GM21528 (cell line): ENCODE measurements around the gene PACRG.

ENCODE experiments used
- ATAC-seq: cut with Tn5 transposase; IDR thresholded peaks from one replicate; pipeline ENCODE4 v1.9.1; 2021; ENCODE audit warnings: mild to moderate bottlenecking, moderate library complexity; ENCODE audit not compliant: unreplicated experiment, low FRiP score

Gene PACRG

GRCh38 chr6:163320402-163320801, 592.6 kb downstream of the PACRG start:
- ATAC-seq = no peak

- no peak for ATAC-seq
Measured at GRCh38 chr6:163320804-163321203, 593.0 kb downstream of the PACRG start.

GRCh38 chr6:163321717-163322116, 593.9 kb downstream of the PACRG start:
- ATAC-seq = no peak

- ATAC-seq = no peak
Measured at GRCh38 chr6:163323274-163323673, 595.5 kb downstream of the PACRG start.

GRCh38 chr6:163323705-163324104, 595.9 kb downstream of the PACRG start:
- ATAC-seq = no peak

GRCh38 chr6:163324326-163324687, 596.5 kb downstream of the PACRG start:
- no peak for ATAC-seq

GRCh38 chr6:163324688-163325389, 597.1 kb downstream of the PACRG start:
- ATAC-seq = no peak

- no peak for ATAC-seq
Measured at GRCh38 chr6:163325390-163325784, 597.6 kb downstream of the PACRG start.

- ATAC-seq = no peak
Measured at GRCh38 chr6:163327165-163327880, 599.5 kb downstream of the PACRG start.

GRCh38 chr6:163327921-163328320, 600.1 kb downstream of the PACRG start:
- ATAC-seq = no peak

- ATAC-seq = no peak
Measured at GRCh38 chr6:163328411-163328810, 600.6 kb downstream of the PACRG start.

GRCh38 chr6:163329991-163330390, 602.2 kb downstream of the PACRG start:
- no peak for ATAC-seq

GRCh38 chr6:163331245-163331644, 603.5 kb downstream of the PACRG start:
- ATAC-seq = no peak

GRCh38 chr6:163332575-163332974, 604.8 kb downstream of the PACRG start:
- ATAC-seq = no peak

- ATAC-seq = no peak
Measured at GRCh38 chr6:163333038-163333437, 605.3 kb downstream of the PACRG start.

- ATAC-seq = no peak
Measured at GRCh38 chr6:163333701-163334663, 606.2 kb downstream of the PACRG start.

- no peak for ATAC-seq
Measured at GRCh38 chr6:163335056-163335455, 607.3 kb downstream of the PACRG start.

GRCh38 chr6:163335671-163336545, 608.1 kb downstream of the PACRG start:
- ATAC-seq = no peak

- ATAC-seq = no peak
Measured at GRCh38 chr6:163336961-163337360, 609.2 kb downstream of the PACRG start.

GRCh38 chr6:163337958-163338357, 610.2 kb downstream of the PACRG start:
- ATAC-seq = no peak
